Dermis blood vessel endothelial cell (primary cell): ENCODE results near the gene MKNK1. TPM values are rescaled to one million over a fixed set of nuclear protein-coding genes. Genes with fewer than 3 reads are reported as not detected.
A peak's percentile ranks its signal among the peaks of the same experiment; 100 is the strongest.

Experiments
- DNase-seq: peaks from one replicate; pipeline ENCODE4 v3.0.0; 2010
- total RNA-seq: library from RNA; depleted of rRNA; stranded (reverse); fragments of >200 nt; gene quantifications from 2 replicates; pipeline ENCODE4 v1.2.3, GENCODE V29; 2014

The MKNK1 gene
- total RNA-seq, 1 donor from 2014 or later, result 26.4 TPM

- no peak for DNase-seq
Observed at GRCh38 chr1:46557403-46557802, 46.7 kb downstream of the MKNK1 start.

DNA sequence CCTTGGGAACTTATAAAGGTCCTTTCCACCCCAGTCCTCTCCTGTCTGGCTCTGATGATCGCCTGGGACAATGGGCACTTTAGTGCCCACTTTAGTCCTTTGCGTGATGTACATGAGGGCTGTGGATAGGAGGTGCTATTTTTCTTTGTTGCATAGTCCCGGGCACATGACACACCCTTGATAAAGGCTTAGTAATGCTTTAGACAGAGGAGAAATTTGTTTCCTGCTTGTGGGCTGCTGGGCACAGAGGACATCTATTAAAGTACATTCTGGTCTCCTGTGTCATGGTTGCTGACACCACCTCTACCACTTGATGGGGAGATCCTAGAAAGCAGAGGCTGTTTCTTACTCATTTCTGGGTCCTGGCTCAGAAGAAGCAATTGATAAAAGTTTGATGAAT is 47.2 kb downstream of the MKNK1 start:
- DNase-seq, result peak; percentile 41

DNA sequence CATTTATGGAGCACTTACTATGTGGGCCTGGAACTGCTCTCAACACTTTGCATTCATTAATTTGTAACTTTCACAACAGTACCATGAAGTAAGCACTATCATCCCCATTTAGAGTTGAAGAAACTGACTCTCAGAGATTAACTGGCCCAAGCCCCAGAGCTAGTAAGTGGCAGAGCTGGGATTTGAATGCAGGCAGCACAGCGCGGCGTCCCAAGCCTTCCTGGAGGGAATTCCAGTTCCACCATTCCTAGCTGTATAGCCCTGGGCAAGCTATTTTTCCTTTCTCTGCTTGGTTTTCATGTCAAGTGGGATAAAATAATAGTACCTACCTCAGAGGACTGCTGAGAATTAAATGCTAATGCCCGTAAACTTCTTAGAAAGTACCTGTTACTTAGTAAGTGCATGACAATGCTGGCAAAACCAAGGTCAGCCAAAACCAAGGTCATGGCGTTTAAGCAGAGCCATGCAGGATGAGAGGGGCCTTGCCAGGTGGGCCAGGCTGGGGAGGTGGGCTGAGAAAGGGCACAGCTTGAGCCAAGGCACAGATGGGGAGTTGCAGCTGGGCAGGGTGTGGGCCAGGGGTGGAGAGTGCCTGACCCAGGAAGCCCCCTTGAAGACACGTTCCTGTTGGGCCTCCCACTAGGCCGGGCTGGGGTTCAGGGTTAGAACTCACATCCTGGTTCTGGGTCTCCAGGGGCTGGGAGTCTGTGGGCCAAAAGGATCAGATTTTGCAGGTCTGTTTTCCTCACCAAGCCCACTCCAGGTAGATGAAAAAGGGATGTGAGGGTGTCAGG is 48.0 kb downstream of the MKNK1 start:
- no peak for DNase-seq

DNA sequence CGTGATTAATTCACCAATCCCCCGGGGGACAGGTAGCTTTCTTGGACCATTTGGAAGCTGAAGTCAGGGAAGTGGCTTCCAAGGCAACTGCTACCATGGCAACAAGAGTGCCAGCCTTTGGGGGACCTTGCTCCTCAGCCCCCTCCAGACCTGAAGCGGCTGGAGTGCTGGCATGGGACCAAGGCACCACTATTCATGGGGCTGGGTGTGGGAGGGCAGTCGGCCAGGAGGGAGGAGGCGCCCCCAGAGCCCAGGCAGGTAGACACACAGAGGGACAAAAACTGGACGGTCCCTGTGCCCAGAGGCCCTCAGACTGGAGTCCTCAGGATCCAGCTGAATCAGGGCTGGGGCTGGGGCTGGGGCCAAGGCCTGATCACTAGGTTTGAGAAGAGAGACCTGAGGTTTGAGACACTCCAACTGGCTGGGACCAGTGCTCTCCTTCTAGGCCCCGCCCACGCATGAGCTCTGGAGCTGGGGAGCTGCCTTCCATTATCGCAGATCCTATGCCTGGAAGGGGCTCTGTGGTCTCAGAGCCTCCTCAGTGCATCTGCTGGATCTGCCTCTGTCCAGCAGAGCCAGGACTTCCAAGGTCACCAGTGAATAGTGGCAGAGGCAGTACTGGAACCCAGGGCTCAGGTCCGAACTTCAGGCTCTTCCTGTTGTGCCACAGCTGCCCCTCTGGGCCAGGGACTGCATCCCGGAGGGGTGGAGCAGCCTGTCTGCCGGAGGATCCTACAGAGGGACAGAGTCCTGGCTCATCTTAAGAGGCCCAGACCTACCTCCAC is 49.3 kb downstream of the MKNK1 start:
- no peak for DNase-seq

GRCh38 chr1:46554236-46554596 is 49.9 kb downstream of the MKNK1 start:
- no peak for DNase-seq

DNA sequence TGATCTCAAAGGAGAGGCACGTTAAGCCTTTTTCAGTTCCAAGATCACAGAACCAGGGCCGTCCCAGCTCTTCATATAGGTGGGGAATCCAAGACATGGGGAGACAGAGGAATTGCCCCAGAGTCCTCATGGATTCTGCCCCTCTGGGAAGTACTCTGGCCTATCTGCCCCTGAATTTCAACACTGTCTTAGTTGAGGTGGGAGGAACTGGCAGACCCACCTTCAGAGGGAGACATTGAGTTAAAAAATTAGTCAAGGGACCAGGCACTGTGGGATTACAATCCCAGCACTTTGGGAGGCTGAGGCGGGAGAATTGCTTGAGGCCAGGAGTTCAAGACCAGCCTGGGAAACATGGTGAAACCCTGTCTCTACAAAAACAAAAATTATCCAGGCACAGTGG is 50.6 kb downstream of the MKNK1 start:
- no peak for DNase-seq

GRCh38 chr1:46552357-46553237 is 51.5 kb downstream of the MKNK1 start:
- no peak for DNase-seq

DNA sequence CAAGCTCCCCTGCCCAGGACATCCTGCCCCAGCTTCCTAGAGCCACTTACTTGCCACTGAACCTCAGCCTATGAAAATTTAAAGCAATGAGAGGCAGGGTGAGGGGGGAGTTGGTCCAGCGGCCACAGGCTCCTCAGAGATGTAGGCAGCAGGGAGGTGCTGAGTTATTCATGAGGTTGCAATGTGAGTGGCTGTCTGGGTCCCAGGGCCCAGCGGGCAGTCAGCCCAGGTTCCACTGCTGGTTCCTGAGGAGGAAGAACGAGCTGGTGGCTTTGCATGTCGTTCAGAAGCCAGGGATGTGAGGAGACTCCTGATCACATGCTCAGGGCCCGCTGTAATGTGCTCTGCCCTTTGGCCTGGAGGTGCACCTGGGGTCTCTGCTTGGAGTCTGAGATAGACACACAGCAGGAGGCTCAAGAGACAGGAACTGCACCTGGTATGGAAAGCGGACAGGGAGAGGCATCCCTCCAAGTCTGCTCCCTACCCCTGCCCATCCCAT is 52.4 kb downstream of the MKNK1 start, which contains the start of gene KNCN:
TSS of gene KNCN (minus strand) at position 51 of the 499 bp plus-strand sequence. CDS start 432 bp downstream, outside the sequence.
- DNase-seq, result no peak

- no peak for DNase-seq
Observed at GRCh38 chr1:46550751-46551231, 53.3 kb downstream of the MKNK1 start.

- peak; percentile 47 for DNase-seq
Observed at GRCh38 chr1:46549697-46550681, 54.1 kb downstream of the MKNK1 start.

- peak; percentile 72 for DNase-seq
Observed at GRCh38 chr1:46547481-46548383, 56.3 kb downstream of the MKNK1 start.

DNA sequence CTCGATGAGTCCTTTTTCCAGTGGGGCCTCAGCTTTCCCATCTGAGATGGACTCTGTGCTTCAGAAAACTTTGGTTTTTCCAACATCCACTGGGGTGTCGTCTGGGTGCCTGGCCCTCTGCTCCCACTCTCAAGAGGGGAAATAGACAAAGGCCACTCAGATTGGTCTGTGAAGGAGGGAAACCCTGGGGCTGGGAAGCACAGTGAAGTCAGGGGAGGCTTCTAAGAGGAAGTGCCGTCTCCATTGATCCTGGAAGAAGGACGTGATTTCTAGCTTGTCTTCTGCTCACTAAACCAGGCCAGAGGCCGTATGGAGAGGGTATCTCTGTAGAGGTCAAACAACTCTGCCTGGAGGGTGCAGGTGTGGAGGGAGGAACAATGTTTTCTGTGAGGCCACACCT is 57.9 kb downstream of the MKNK1 start:
- no peak for DNase-seq

- DNase-seq, result no peak
Observed at GRCh38 chr1:46545784-46546183, 58.3 kb downstream of the MKNK1 start.

GRCh38 chr1:46544561-46545240 is 59.4 kb downstream of the MKNK1 start:
- DNase-seq, result no peak

DNA sequence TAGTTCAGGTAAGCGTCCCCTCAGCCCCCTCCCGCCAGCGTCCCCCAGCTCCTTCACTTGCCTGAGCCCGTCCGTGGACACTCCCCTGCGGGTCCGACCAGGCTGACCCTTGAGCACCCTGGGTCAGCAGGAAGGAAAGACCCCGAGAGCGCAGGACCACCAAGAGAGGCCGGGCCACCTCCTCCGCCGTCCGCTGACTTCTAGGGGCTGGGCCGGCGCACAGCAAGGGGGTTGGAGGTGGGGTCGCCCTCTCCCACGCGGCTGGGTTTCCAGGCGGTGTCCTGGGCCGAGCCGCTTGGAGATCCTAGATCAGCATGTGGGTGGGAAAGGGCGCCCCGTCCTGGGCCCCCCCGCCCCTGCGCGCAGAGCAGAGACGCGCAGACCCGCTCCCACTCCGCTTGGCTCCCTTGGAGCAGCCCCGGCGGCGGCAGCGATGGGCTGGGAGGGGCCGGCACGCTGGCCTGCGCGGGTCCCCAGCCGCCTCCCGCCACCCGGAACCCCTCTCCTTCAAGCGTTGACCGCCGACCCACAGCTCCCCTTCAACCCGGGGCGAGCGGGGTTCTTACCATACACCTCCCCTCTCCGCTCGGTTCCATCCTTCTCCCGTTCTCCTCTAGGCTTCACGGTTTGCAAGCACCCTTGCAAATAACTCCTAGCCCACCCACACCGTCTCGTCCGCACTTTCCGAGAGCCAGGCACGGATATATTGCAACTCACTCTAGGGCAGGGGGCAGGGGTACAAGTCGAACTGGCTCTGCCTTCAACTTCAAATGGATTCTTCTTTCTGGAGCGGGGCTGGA is 60.1 kb downstream of the MKNK1 start:
- DNase-seq, result no peak

DNA sequence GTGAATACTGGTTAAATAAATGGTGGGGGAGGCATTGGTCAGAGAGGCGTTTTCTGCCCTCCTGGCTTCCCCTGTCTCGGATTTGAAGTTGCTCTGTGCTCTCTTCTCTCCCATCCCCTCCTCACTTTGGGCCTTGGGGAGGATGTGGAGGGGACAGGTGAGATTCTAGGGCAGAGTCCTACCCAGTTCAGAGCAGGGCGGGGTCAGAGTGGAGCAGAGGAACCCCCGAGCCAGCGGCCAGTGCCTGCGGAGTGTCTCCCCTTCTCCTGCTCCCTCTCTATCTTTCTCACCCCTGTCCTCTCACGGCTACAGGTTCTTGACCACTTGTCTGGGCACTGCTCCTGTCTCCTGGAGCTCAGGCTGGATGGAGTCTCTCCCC is 60.7 kb downstream of the MKNK1 start:
- DNase-seq, result no peak

DNA sequence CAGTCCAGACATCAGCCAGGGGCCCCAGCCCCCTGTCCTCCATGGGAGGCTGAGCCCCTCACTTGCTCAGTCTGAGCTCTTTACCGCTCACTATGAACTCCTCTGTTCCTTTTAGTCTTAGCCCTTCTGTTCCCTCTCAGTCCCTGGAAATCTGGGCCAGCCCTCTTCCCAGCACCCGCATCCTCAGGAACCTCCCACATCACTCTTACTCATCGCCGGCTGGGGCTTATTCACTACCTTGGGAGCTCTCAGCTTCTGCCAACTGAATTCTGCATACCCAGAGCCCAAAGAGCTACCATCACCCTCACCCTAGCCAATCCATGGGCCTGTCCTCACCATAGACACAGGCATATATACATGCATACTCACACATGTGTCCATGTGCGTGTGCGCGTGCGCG is 64.1 kb downstream of the MKNK1 start:
- peak; percentile 37 for DNase-seq

DNA sequence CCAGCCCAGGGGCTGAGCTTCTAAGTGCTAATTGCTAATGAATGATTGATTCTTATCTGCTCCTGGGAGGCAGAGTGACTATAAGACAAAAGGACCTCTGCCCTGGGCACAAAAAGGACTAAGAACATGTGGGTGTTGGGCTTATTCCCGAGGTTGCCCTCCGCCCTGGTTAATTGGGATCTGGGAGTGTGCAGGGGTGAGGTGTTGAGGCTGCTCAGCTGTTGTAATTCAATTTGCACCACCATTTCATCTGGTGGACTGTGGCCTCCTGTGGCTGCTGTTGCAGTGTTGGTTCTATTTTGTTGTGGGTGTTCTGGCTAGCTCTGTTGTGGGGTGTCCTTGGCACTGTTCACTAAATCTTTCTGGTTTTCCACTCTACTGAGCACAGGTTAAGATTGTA is 65.9 kb downstream of the MKNK1 start:
- DNase-seq, result no peak

DNA sequence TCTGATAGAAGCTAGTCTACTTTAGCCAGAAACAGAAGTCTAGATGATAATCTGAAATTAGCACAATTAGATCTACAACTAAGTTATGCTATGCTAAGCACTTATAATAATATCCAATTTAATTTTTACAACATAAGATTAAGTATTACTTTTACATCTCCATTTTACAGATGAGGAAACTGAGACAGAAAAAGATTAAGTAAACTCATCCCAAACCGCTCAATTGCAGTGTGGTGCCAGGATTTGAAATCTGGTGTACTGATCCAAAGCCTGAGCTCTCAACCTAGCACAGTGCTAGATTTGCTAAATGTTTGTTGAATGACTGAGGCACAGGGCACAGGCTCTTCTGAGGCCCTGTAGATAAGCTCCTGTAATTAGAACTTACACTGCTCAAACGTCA is 66.4 kb downstream of the MKNK1 start:
- DNase-seq, result no peak
